ENCODE results near the gene SAMSN1. TPM values are rescaled to one million over a fixed set of nuclear protein-coding genes. Genes with fewer than 3 reads are reported as not detected.

SAMSN1 gene
- total RNA-seq, 5 donors from 2014 or later (not counting 1 experiment from before 2014, with no cell fraction given): 25.3 to 64.6 (median 45.4) TPM

DNA sequence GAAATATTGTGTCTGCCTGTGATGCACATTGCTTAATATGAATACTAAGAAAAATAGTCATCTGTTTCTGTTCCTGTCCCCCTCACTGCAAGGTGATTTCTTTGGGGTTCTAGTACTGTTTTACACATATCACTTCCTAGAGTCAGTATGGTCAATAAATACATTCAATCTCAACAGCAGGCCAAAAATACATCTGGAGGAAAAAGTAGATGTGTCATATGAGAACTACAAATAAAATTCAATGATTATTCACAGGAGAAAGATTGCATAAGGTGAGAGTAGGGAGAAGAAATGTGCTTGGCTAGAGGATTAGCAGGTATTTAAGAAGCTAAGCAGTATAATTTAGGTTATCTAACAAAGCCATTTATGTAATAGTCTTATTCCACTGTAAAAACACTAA lies 45.3 kb upstream of the SAMSN1 start:
- H3K27me3 ChIP-seq (replicated peaks in 1 of 2; ENCODE audit: control insufficient read depth in 2 of 2, extremely low read depth in 1 of 2, insufficient read depth in 2 of 2, low read length in 1 of 2): no peaks in the 10 kb centered on the region
- ChIA-PET CTCF (interaction anchor here in 1 of 2 donors (0.7 to 1.3 kb wide), 2 partner anchors 9 to 13 kb away, joined by 3 read pairs; no protein-coding TSS in a partner anchor), POLR2A (interaction anchor here in 1 of 2 donors (0.6 kb wide), 1 partner anchor 48 kb away, joined by 3 read pairs; no protein-coding TSS in a partner anchor)
- H3K36me3 ChIP-seq (ENCODE audit: control insufficient read depth in 2 of 2, extremely low read depth in 1 of 2, insufficient read depth in 1 of 2, low read length in 1 of 2): no peaks in the 10 kb centered on the region
- Mint-ChIP-seq H3K9me3 (peaks cover 5 to 14% (median 8%) of the 10 kb centered on the region in 3 donors), H3K27ac (peak overlapping the region in 1 of 2 donors; percentile 72), H3K36me3 (peaks cover 4% of the 10 kb centered on the region), H3K4me3 (no peak overlapping the region), H3K27me3 (no peaks in the 10 kb centered on the region), H3K4me1 (peaks cover 9 to 41% (median 28%) of the 10 kb centered on the region in 3 donors)
- H3K4me3 ChIP-seq (ENCODE audit: control insufficient read depth in 1 of 2, extremely low read depth in 1 of 2, low read length in 1 of 2): no peak overlapping the region
- H3K27ac ChIP-seq (ENCODE audit: low read length): peak overlapping the region; percentile 25
- H3K9me3 ChIP-seq: no peaks in the 10 kb centered on the region
- no peak for ATAC-seq (replicated peaks in 1 of 4)
- H3K4me1 ChIP-seq (ENCODE audit: control insufficient read depth in 1 of 2, extremely low read depth in 1 of 2, insufficient read depth in 2 of 2, low read length in 2 of 2): peaks cover 0 to 7% of the 10 kb centered on the region in 2 experiments
- no peak for DNase-seq

DNA sequence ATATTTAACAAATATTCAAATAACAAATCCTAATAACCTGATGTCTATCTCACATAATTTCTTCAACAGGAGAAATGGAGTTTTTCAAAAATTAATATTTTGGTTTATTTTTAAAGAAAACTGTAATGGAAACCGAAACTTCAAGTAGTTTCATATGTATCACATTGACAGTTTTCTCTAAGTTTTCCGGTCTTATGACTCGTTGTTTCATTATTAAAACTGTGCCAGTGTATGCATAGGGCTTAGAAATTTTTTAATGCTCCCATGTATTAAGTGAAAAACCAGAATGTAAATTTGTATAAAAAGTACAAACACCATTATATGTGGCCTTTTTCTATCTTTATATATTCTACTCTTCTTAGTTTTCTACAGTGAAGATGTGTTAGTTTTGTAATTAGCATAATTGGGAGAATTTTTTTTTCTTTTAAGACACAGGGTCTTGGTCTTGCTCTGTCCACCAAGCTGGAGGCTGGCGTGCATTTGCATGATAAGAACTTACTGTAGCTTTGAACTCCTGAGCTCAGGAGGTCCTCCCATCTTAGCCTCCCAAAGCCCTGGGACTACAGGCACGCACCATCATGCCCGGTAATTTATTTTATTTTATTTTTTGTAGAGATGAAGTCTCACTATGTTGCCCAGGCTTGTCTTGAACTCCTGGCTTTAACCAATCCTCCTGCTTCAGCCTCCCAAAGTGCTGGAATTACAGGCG lies 43.9 kb upstream of the SAMSN1 start:
- Mint-ChIP-seq H3K36me3 (peaks cover 4% of the 10 kb centered on the region), H3K9me3 (peaks cover 4 to 8% (median 8%) of the 10 kb centered on the region in 3 donors), H3K4me1 (peaks cover 9 to 47% (median 28%) of the 10 kb centered on the region in 3 donors), H3K27ac (peak overlapping the region; percentile 78 to 91), H3K27me3 (no peaks in the 10 kb centered on the region), H3K4me3 (peak overlapping the region; percentile 29 to 71 (median 65))
- ATAC-seq (replicated peaks in 1 of 4): peak in 2 of 4 experiments; percentile 46 to 53
- no CpG with 5 or more reads among the region's 7 CpGs for WGBS (ENCODE audit: insufficient coverage)
- CTCF ChIA-PET: no interaction called here
- Histone ChIP-seq H3K4me3 (ENCODE audit: control insufficient read depth in 1 of 2, extremely low read depth in 1 of 2, low read length in 1 of 2) (peak overlapping the region in 1 of 2 donors; percentile 16), H3K9me3 (no peaks in the 10 kb centered on the region), H3K4me1 (ENCODE audit: control insufficient read depth in 1 of 2, extremely low read depth in 1 of 2, insufficient read depth in 2 of 2, low read length in 2 of 2) (peaks cover 0 to 7% of the 10 kb centered on the region in 2 experiments), H3K27me3 (replicated peaks in 1 of 2; ENCODE audit: control insufficient read depth in 2 of 2, extremely low read depth in 1 of 2, insufficient read depth in 2 of 2, low read length in 1 of 2) (no peaks in the 10 kb centered on the region), H3K27ac (ENCODE audit: low read length) (peak overlapping the region; percentile 53), H3K36me3 (ENCODE audit: control insufficient read depth in 2 of 2, extremely low read depth in 1 of 2, insufficient read depth in 1 of 2, low read length in 1 of 2) (no peaks in the 10 kb centered on the region)
- POLR2A ChIA-PET: interaction anchor here (0.6 to 0.7 kb wide), 2 partner anchors 40 to 52 kb away, joined by 3 to 4 read pairs; no protein-coding TSS in a partner anchor
- peak in 1 of 35 experiments; percentile 47 for DNase-seq

DNA sequence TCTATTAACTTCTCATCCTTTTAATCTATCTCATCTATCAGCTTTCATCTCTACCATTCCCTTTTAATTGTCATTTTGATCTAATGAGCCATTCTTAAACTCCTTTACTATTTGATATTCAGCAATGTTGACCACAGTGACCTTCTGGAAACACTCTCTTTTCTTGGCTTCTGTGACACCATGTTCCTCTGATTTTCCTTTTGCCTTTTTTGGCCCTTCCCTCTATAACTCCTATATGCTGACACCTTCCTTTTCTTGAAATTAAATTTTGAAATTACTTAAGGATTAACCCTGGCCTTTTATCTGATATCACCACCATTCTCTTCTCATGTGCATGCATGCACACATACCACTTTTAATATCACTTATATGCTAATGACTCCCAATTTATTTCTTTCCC lies 41.2 kb upstream of the SAMSN1 start:
- Histone ChIP-seq H3K36me3 (ENCODE audit: control insufficient read depth in 2 of 2, extremely low read depth in 1 of 2, insufficient read depth in 1 of 2, low read length in 1 of 2) (no peaks in the 10 kb centered on the region), H3K27me3 (replicated peaks in 1 of 2; ENCODE audit: control insufficient read depth in 2 of 2, extremely low read depth in 1 of 2, insufficient read depth in 2 of 2, low read length in 1 of 2) (no peaks in the 10 kb centered on the region), H3K4me3 (ENCODE audit: control insufficient read depth in 1 of 2, extremely low read depth in 1 of 2, low read length in 1 of 2) (no peak overlapping the region), H3K9me3 (no peaks in the 10 kb centered on the region), H3K27ac (ENCODE audit: low read length) (no peak overlapping the region), H3K4me1 (ENCODE audit: control insufficient read depth in 1 of 2, extremely low read depth in 1 of 2, insufficient read depth in 2 of 2, low read length in 2 of 2) (peaks cover 0 to 5% of the 10 kb centered on the region in 2 experiments)
- ChIA-PET CTCF (interaction anchor here in 1 of 2 donors (0.6 kb wide), 1 partner anchor 43 kb away, joined by 4 read pairs; no protein-coding TSS in a partner anchor), POLR2A (interaction anchor here in 1 of 2 donors (0.7 kb wide), 1 partner anchor 267 kb away, joined by 3 read pairs; no protein-coding TSS in a partner anchor)
- ATAC-seq (replicated peaks in 1 of 4): no peak
- Mint-ChIP-seq H3K4me1 (peaks cover 9 to 59% (median 28%) of the 10 kb centered on the region in 3 donors), H3K36me3 (no peaks in the 10 kb centered on the region), H3K27me3 (no peaks in the 10 kb centered on the region), H3K4me3 (no peak overlapping the region), H3K27ac (peak overlapping the region; percentile 48 to 74), H3K9me3 (peaks cover 0 to 4% (median 4%) of the 10 kb centered on the region in 3 donors)
- no peak for DNase-seq

DNA sequence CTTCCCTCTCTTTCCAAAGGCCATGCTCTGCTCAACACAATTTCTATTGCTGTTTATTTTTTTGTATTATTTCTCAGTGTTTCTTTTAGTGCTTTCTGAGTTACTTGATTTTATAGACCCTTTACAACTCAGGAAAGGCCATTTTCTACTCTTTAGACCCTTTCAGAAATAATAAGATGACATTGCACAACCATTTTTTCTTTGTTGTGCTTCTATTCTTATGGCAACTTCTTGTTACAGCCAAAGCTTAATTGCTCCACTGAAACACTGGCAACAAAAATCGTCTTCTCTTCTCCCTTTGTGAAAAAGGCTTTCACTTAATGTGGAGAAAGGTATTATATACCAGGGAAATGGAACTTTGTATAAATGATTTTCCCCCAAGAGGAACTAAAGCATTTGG lies 39.0 kb upstream of the SAMSN1 start:
- Histone ChIP-seq H3K4me3 (ENCODE audit: control insufficient read depth in 1 of 2, extremely low read depth in 1 of 2, low read length in 1 of 2) (no peak overlapping the region), H3K9me3 (no peaks in the 10 kb centered on the region), H3K36me3 (ENCODE audit: control insufficient read depth in 2 of 2, extremely low read depth in 1 of 2, insufficient read depth in 1 of 2, low read length in 1 of 2) (no peaks in the 10 kb centered on the region), H3K27ac (ENCODE audit: low read length) (no peak overlapping the region), H3K27me3 (replicated peaks in 1 of 2; ENCODE audit: control insufficient read depth in 2 of 2, extremely low read depth in 1 of 2, insufficient read depth in 2 of 2, low read length in 1 of 2) (no peaks in the 10 kb centered on the region), H3K4me1 (ENCODE audit: control insufficient read depth in 1 of 2, extremely low read depth in 1 of 2, insufficient read depth in 2 of 2, low read length in 2 of 2) (peaks cover 1 to 2% of the 10 kb centered on the region in 2 experiments)
- no CpG with 5 or more reads among the region's 1 CpG for WGBS (ENCODE audit: insufficient coverage)
- POLR2A ChIA-PET: interaction anchor here in 1 of 2 donors (0.6 kb wide), 1 partner anchor 134 kb away, joined by 4 read pairs; no protein-coding TSS in a partner anchor
- peaks cover 0 to 4% (median 4%) of the 10 kb centered on the region in 3 donors for H3K9me3 Mint-ChIP-seq
- H3K27ac Mint-ChIP-seq: peak overlapping the region in 1 of 2 donors; percentile 59
- DNase-seq (no peak), ATAC-seq (replicated peaks in 1 of 4) (no peak)
- H3K4me3 Mint-ChIP-seq: no peak overlapping the region
- peaks cover 7 to 53% (median 24%) of the 10 kb centered on the region in 3 donors for H3K4me1 Mint-ChIP-seq
- no peaks in the 10 kb centered on the region for H3K27me3 Mint-ChIP-seq
- CTCF ChIA-PET: interaction anchor here in 1 of 2 donors (0.6 kb wide), 1 partner anchor 189 kb away, joined by 5 read pairs; no protein-coding TSS in a partner anchor
- H3K36me3 Mint-ChIP-seq: no peaks in the 10 kb centered on the region

DNA sequence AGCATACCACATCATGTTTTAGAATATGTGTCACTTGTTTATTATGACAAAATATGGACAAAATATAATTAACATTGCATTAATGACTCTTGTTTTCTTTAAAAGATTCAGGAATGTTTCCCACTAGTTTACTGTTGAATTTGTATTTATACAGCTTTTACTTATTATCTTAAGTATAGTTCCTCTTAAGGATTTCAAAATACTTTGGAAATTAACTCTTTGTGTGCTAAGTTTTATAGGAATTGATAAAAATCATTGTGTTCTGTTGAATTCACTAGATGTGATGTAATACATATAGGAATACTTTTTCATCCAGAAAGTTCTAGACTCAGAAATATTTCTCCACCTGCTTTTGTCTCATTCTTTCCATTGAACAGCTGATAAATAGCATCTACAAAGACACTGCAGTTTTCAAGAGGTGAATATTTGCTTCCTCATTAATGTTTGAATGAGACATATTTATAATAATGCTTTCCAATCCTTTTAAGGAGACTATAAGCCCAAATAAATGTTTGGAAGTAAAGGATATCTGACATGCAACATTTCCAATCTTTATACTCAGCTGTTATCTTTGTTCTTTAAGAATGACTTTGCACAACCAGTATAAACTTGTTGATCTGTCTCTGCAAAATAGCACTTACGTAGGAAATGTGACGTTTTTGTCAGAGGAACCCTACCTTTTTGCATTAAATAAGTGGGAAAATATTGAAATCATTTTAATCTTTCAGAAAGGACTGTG lies 38.4 kb upstream of the SAMSN1 start:
- POLR2A ChIA-PET: interaction anchor here in 1 of 2 donors (0.6 kb wide), 1 partner anchor 133 kb away, joined by 4 read pairs; no protein-coding TSS in a partner anchor
- Mint-ChIP-seq H3K36me3 (no peaks in the 10 kb centered on the region), H3K4me3 (no peak overlapping the region), H3K27ac (peak overlapping the region in 1 of 2 donors; percentile 59), H3K4me1 (peaks cover 7 to 52% (median 21%) of the 10 kb centered on the region in 3 donors), H3K27me3 (no peaks in the 10 kb centered on the region), H3K9me3 (peaks cover 0 to 4% (median 4%) of the 10 kb centered on the region in 3 donors)
- CTCF ChIA-PET: interaction anchor here in 1 of 2 donors (0.6 kb wide), 2 partner anchors 50 to 188 kb away, joined by 3 to 5 read pairs; no protein-coding TSS in a partner anchor
- Histone ChIP-seq H3K4me1 (ENCODE audit: control insufficient read depth in 1 of 2, extremely low read depth in 1 of 2, insufficient read depth in 2 of 2, low read length in 2 of 2) (peaks cover 0 to 2% of the 10 kb centered on the region in 2 experiments), H3K36me3 (ENCODE audit: control insufficient read depth in 2 of 2, extremely low read depth in 1 of 2, insufficient read depth in 1 of 2, low read length in 1 of 2) (no peaks in the 10 kb centered on the region), H3K4me3 (ENCODE audit: control insufficient read depth in 1 of 2, extremely low read depth in 1 of 2, low read length in 1 of 2) (no peak overlapping the region), H3K27ac (ENCODE audit: low read length) (no peak overlapping the region), H3K27me3 (replicated peaks in 1 of 2; ENCODE audit: control insufficient read depth in 2 of 2, extremely low read depth in 1 of 2, insufficient read depth in 2 of 2, low read length in 1 of 2) (no peaks in the 10 kb centered on the region), H3K9me3 (no peaks in the 10 kb centered on the region)
- WGBS (ENCODE audit: insufficient coverage): no CpG with 5 or more reads among the region's 2 CpGs
- ATAC-seq (replicated peaks in 1 of 4): no peak
- DNase-seq: no peak

All from T-cell (primary cell).